Pulmonary artery endothelial cell (primary cell): ENCODE measurements around the gene KIAA0408. TPM values are rescaled to one million over a fixed set of nuclear protein-coding genes. Genes with fewer than 3 reads are reported as not detected.

ENCODE experiments used
- DNase-seq: peaks from one replicate; pipeline ENCODE4 v3.0.0-alpha.2; 2011; ENCODE audit warnings: low read depth, low spot score
- total RNA-seq: library from RNA; depleted of rRNA; stranded (reverse); fragments of >200 nt; gene quantifications from 2 replicates; pipeline ENCODE4 v1.2.3, GENCODE V29; 2014

Gene KIAA0408
- total RNA-seq = not detected in 2 replicates

DNA sequence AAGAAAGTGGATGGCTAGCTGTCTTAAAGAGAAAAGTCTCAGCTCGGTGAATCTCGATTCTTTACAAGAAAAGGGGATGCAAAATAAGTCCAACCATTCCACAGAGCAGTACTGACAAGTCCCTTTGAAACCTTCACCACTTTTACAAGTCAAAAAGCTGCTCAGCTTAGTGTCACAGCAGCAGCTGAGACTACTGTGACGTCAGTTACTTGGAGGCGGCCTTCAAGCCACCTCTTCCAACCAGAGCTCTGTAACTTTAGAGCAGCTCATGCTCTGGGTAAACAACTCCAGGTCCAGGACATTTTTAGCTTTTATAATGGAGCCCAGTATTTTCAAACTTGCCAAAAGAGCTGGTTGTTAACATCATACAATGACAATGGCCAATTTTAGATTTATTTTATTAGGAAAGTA, at the start of gene KIAA0408:
Gene KIAA0408 (minus strand): TSS at position 159 of the 411 bp plus-strand sequence. CDS start 5,408 bp downstream, outside the sequence.
- DNase-seq = no peak

GRCh38 chr6:127506894-127507293, 47.7 kb upstream of the KIAA0408 start:
- DNase-seq = no peak

DNA sequence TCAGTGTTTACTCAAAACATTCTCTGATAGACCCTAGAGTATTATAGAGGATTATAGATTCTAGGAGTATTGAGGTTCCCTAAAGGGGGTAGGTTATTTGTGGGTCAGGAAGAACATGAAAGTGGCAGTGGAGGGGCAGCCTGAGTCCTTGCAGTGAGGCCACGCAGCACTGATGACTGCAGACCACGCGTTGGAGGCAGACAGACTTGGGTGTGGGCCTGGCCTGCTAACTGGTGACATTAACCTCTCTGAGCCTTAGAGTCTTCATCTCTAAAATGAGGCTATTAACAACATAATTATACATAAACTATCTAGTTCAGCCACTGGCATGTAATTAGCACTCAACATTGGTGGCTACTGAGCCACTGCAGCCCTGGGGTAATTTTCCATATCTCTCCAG, 43.8 kb upstream of the KIAA0408 start:
- DNase-seq = no peak

DNA sequence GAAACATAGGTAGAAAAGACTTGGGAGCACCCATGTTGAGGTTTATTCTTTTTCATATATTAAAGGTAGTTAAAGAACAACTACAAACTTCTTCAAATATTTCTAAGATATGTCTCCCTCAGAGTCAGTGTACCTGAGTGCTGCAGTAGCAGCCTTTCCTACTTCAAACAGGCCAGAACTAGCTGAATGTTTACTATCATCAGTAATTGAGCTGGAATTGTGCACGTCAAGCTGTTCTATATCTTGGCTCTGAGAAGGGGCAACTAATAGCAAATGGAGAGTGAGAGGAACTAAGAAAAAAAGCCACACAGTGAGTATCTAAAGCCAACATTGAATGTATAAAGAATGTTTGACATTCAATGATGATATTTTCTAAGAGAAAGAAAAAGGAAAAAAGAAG, 38.2 kb upstream of the KIAA0408 start:
- no peak for DNase-seq

DNA sequence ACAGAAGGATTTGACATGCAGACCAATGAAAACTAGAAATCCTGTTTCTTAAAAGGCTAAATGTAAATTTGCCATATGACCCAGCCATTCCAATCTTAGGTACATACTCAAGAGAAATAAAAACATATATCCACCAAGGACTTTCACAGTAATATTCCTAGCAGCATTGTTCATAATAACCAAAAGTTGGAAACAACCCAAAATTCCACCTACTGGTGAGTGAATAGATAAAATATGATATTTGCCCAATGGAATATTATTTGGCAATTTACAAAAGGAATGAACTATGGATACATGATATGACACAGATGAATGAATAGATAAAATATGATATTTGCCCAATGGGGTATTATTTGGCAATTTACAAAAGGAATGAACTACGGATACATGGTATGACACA, 37.3 kb upstream of the KIAA0408 start:
- no peak for DNase-seq

- DNase-seq = no peak
These were observed 35.1 kb upstream of the KIAA0408 start for GRCh38 chr6:127494240-127494767.

DNA sequence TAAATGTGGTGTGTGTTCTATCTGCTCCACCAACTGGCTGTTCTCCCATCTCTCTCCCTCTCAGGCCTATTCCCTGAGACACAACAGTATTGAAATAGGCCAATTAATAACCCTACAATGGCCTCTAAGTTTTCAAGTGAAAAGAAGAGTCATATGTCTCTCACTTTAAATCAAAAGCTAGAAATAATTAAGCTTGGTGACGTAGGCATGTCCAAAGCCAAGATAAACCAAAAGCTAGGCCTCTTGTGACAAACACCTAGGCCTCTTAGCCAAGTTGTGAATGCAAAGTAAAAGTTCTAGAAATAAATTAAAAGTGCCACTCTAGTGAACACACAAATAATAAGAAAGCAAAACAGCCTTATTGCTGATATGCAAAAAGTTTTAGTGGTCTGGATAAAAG, 30.1 kb upstream of the KIAA0408 start:
- no peak for DNase-seq

DNA sequence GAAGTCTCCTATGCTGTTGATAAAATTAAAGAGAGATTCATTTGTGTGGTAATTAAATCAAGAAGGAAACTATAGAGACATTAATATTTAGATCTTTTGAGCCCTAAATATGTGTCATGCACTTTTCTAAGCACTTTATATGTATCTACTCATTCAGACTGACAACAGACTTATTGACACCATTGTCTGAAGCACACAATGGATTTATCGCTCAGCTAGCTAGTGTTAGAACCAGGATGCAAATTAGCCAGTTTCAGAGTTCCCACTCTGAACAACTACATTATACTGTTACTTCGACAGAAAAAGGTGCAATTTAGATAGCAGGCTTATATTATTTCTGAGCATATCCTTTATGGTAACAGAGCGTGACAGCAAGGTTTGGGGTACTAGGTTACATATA, 27.7 kb upstream of the KIAA0408 start:
- no peak for DNase-seq

GRCh38 chr6:127484212-127484863, 25.1 kb upstream of the KIAA0408 start:
- no peak for DNase-seq

GRCh38 chr6:127483399-127484055, 24.3 kb upstream of the KIAA0408 start:
- no peak for DNase-seq

GRCh38 chr6:127482325-127482724, 23.1 kb upstream of the KIAA0408 start:
- DNase-seq = no peak

DNA sequence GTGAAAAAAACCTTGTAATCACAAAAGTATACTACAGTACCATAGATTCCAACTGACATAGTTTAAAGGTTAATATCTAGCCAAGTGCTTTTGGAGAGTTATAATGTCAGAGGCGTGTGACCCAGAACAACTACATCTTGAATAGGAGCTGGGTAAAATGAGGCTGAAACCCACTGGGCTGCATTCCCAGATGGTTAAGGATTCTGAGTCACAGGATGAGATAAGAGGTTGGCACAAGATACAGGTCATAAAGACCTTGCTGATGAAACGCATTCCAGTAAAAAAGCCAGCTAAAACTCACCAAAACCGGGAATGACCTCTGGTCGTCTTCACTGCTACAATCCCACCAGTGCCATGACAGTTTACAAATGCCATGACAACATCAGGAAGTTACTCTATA, 22.4 kb upstream of the KIAA0408 start:
- peak; percentile 49 for DNase-seq

- DNase-seq = no peak
These were observed 21.9 kb upstream of the KIAA0408 start for GRCh38 chr6:127481111-127481510.

GRCh38 chr6:127477658-127478057, 18.5 kb upstream of the KIAA0408 start:
- no peak for DNase-seq

DNA sequence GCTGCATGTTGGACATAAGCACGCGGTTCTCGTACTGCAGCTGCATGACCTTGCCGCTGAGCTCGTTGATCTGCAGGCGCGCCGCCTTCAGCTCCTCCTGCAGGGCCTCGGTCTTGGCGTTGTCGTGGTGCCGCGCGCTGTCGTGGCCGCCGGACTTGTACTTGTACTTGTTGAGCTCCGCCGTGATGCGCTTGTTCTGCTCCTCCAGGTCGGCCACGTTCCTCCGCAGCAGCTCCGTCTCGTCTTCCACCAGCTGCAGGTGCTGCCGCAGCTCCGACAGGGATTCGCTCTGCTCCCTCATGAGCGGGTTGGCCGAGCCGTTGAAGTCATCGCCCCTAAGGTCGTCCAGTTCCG, 16.6 kb upstream of the KIAA0408 start:
- DNase-seq = no peak

GRCh38 chr6:127475135-127475822, 16.1 kb upstream of the KIAA0408 start:
- DNase-seq = no peak

GRCh38 chr6:127471379-127472255, 12.4 kb upstream of the KIAA0408 start:
- DNase-seq = no peak

DNA sequence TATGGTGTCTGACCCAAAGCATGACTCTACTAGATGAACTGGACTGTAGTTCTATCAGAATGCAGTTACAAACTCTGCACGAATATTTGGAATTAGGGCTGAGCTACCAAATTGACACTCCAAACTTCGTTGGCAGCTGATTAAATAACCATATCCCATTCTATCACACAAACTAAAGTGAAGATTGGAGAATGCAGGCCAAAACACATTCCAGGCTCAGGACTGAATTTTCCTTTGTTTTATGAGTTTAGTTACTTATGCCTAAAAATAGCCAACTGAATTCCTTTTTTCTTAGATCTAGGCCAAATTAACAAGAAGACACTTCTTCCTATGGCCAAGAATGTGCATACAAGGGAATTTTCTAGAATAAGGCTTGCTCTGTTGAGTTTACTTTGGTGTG, 9.7 kb upstream of the KIAA0408 start:
- DNase-seq = no peak

DNA sequence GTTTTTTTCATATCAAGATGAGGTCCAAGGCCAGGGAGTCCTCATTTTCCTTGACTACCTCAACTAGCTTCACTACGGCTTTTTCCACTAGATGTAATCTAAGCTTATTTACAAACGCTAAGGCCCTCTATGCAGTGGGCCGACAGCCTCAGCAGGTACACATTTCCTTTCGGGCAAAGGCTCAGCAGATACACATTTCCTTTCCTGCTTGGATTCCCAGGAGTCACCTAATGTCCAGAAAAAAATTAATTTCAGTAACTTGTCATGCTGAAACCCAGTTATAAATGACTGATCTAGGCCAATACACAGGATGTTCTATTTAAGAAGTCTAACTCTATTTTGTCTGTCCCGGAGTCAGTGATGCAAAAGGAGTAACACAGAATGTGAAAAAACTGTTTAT, 7.2 kb upstream of the KIAA0408 start:
- DNase-seq = no peak

GRCh38 chr6:127464881-127465459, 5.8 kb upstream of the KIAA0408 start:
- peak; percentile 11 for DNase-seq
